ENCODE data around the gene POC1A. TPM values are rescaled to one million over a fixed set of nuclear protein-coding genes. Genes with fewer than 3 reads are reported as not detected.

POC1A gene
- total and polyA plus RNA-seq, 10 donors, result 1.6 to 4.4 (median 2.9) TPM

DNA sequence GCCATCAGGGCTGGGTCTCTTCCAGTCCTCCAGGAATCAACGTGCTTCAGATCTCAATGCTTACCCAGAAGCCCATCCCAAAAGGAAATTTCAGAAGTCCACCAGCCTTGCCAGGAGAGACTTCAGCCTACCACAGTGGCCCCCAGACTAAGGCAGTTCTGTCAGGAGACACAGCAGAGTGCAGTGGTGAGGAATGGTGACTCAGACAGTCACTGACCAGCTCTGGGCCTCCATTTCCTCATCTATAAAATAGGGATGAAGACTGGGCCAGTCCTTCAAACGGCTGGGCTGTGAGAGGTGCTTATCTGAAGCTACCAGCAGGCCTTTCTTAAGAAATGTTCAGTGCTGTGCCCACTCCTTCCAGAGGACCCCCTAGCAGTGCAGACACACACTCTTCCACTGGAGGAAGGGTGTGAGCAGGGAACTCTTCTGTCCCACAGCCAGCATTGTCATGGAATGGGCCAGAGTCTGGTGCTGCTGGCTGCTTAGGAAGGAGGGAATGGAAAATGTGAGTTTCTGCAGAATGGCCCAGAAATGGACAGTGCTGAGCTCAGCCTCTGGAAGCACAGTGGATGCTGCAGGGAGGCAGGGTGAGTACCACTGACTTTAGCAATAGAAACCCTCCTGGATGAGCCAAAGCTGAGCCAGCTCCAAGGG is 56.2 kb downstream of the POC1A start:
- 67 to 96% (median 89%) methylated on average over 1 to 2 of the region's 2 CpGs for WGBS, 5 donors

DNA sequence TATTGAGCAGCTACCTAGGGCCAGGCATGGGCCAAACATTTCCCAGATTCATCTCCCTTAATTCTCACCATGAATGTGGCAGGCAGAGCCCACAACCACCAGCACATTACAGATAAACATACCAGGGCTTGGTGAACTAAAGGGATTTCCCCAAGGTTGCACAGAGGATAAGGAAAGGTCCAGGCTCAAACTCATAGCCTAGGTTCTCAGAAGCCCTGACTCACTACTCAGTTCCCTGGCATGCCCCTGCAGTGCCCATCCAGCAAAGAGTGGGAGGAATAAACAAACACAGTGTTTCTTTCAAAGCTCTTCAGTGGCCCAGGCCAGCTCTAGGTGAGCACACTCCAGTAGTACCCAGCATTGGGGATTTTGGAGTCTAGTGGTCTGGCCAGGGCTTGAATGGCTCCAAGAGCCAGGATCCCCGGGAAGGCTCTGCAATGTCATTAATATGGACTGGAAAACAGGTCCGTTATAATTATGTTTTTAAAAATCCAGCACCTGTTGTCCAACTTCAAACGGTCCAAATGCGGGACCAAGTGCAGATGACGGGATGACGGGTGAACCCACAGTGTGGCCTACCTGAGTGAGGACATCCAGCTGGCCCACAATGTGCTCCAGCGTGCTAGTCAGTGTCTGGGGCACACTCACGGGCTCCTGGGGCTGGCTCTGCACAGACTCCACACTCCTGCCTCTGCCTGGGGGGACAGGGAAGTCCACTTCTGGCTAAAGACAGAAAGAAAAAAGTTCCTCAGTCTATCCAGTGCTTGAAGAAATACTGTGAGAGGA is 58.0 kb downstream of the POC1A start:
- Histone ChIP-seq H3K27ac (no peak overlapping the region), H3K27me3 (replicated peaks in 1 of 7) (no peaks in the 10 kb centered on the region), H3K4me1 (peaks cover 0 to 5% (median 0%) of the 10 kb centered on the region in 6 donors), H3K9me3 (peaks cover 0 to 11% (median 6%) of the 10 kb centered on the region in 8 donors), H3K36me3 (peaks cover 0 to 56% (median 0%) of the 10 kb centered on the region in 6 donors), H3K4me3 (no peak overlapping the region)
- TF ChIP-seq CTCF (IDR thresholded peaks at IDR 0.05 in 8 of 11, conservative IDR thresholded peaks at IDR 0.05 in 3 of 11) (no peak), POLR2AphosphoS5 (IDR thresholded peaks at IDR 0.05) (no peak), POLR2A (IDR thresholded peaks at IDR 0.05) (no peak)
- peak; percentile 24 for DNase-seq
- intact Hi-C loops (cut with DNase I; ENCODE audit: low total_unique reads), result no loop called here
- 91 to 97% (median 97%) methylated on average over 8 of the region's 8 CpGs for WGBS, 5 donors

More for the DNA sequence above, 56.2 kb downstream of the POC1A start:
- no peak for TF ChIP-seq POLR2AphosphoS5 (IDR thresholded peaks at IDR 0.05)
- no peak for TF ChIP-seq POLR2A (IDR thresholded peaks at IDR 0.05)
- TF ChIP-seq CTCF (IDR thresholded peaks at IDR 0.05 in 8 of 11, conservative IDR thresholded peaks at IDR 0.05 in 3 of 11), result no peak
- intact Hi-C loops (cut with DNase I; ENCODE audit: low total_unique reads), result no loop called here
- no peak overlapping the region for H3K4me3 ChIP-seq
- peak; percentile 21 for DNase-seq
- peaks cover 0 to 59% (median 0%) of the 10 kb centered on the region in 6 donors for H3K36me3 ChIP-seq
- H3K9me3 ChIP-seq, result peaks cover 0 to 20% (median 16%) of the 10 kb centered on the region in 8 donors
- no peak overlapping the region for H3K27ac ChIP-seq
- H3K4me1 ChIP-seq, result peaks cover 0 to 5% (median 0%) of the 10 kb centered on the region in 6 donors
- H3K27me3 ChIP-seq (replicated peaks in 1 of 7), result no peaks in the 10 kb centered on the region

DNA sequence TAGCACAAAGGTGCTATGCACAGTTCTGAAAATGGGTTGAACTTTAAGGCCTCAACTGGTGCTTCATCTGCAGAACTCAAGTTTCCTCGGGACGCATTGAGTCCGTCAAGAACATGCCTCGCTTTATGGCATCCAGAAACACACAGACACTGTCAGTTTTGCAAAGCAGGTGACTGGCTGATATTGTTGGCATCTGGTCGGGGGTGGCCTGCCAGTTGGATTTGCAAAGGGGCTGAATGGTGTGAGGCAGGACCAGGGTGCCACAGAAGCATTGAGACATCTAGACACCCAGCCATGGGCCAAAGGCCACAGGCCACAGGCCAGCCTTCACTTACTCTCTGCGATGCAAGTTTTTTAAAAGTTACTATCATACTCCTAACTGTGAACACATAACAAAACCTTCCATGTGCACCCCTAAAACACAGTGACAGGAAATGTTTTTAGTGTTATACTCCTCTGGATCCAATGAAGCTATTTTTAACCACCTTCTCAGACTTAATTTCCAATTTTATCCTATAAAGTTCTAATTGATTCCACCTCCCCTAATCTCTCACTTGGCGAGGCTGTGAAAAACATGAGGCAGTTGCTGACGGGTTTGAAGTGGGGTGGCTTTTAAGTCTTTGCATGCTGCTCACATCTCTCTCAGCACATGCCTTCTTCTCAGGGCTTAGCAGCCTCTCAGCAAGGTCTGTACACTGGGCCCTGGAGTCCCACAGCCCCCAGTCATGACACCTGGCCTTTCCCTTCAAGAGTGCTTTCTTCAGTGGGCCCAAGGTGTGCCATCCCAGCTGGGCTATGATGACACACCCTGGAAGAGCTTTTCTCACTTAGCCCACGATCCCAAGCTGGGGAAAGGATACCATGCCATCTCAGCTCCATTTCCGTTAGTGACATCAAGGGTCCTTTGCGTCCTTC is 59.4 kb downstream of the POC1A start:
- Histone ChIP-seq H3K9me3 (no peaks in the 10 kb centered on the region), H3K27ac (no peak overlapping the region), H3K36me3 (peaks cover 0 to 48% (median 0%) of the 10 kb centered on the region in 6 donors), H3K27me3 (replicated peaks in 1 of 7) (no peaks in the 10 kb centered on the region), H3K4me1 (peaks cover 0 to 7% (median 0%) of the 10 kb centered on the region in 6 donors), H3K4me3 (no peak overlapping the region)
- peak; percentile 61 for DNase-seq
- intact Hi-C loops (cut with DNase I; ENCODE audit: low total_unique reads), result no loop called here
- TF ChIP-seq POLR2AphosphoS5 (IDR thresholded peaks at IDR 0.05), result no peak
- no peak for TF ChIP-seq CTCF (IDR thresholded peaks at IDR 0.05 in 8 of 11, conservative IDR thresholded peaks at IDR 0.05 in 3 of 11)
- TF ChIP-seq POLR2A (IDR thresholded peaks at IDR 0.05), result no peak
- WGBS, 5 donors, result 92 to 99% (median 98%) methylated on average over 11 of the region's 11 CpGs
